Measurements from ENCODE around the gene PPARD. TPM values are rescaled to one million over a fixed set of nuclear protein-coding genes. Genes with fewer than 3 reads are reported as not detected.
"Not testable (repeated sequence)": the region's sequence is repeated elsewhere in the genome, so short reads cannot be mapped to it uniquely, and the experiment has no call there.

PPARD gene
- total RNA-seq, 1 experiment from 2014 or later = 13.8 TPM

GRCh38 chr6:35332074-35332887 lies 10.1 kb upstream of the PPARD start:
- H3K4me3 ChIP-seq (ENCODE audit: low read depth, low read length, poor library complexity, severe bottlenecking); BruUV-seq (replicated peaks); H3K9me3 ChIP-seq (ENCODE audit: low read depth, low read length, poor library complexity, severe bottlenecking); POLR2A ChIA-PET (ENCODE audit: low non-redundant PET); H3K27ac ChIP-seq (ENCODE audit: low read depth, low read length, poor library complexity, severe bottlenecking); H3K27me3 ChIP-seq (replicated peaks; ENCODE audit: insufficient read depth, low read depth, low read length, poor library complexity); intact Hi-C loops (cut with micrococcal nuclease; ENCODE audit: unreplicated experiment); H3K36me3 ChIP-seq (ENCODE audit: insufficient read depth, low read length, poor library complexity, severe bottlenecking); CTCF ChIA-PET; H3K4me1 ChIP-seq (ENCODE audit: insufficient read depth, low read length, poor library complexity, severe bottlenecking): not testable (repeated sequence)
- peak; percentile 65 for DNase-seq (ENCODE audit: low spot score)
- 0 out of 2 replicates have a peak, but pooled peaks have one; percentile 19 for TF ChIP-seq CTCF (conservative IDR thresholded peaks at IDR 0.05; ENCODE audit: low read depth, low read length)

GRCh38 chr6:35341557-35341956 lies 801 bp upstream of the PPARD start:
- Histone ChIP-seq H3K4me3 (ENCODE audit: low read depth, low read length, poor library complexity, severe bottlenecking) (no peak overlapping the region), H3K9me3 (ENCODE audit: low read depth, low read length, poor library complexity, severe bottlenecking) (no peaks in the 10 kb centered on the region), H3K4me1 (ENCODE audit: insufficient read depth, low read length, poor library complexity, severe bottlenecking) (peaks cover 3% of the 10 kb centered on the region), H3K27me3 (replicated peaks; ENCODE audit: insufficient read depth, low read depth, low read length, poor library complexity) (no peaks in the 10 kb centered on the region), H3K36me3 (ENCODE audit: insufficient read depth, low read length, poor library complexity, severe bottlenecking) (no peaks in the 10 kb centered on the region), H3K27ac (ENCODE audit: low read depth, low read length, poor library complexity, severe bottlenecking) (no peak overlapping the region)
- TF ChIP-seq CTCF (conservative IDR thresholded peaks at IDR 0.05; ENCODE audit: low read depth, low read length) (no peak), EZH2 (IDR thresholded peaks at IDR 0.05; ENCODE audit: borderline replicate concordance, low read depth, low read length, poor library complexity, severe bottlenecking) (no peak)
- no peak for DNase-seq (ENCODE audit: low spot score)
- ChIA-PET POLR2A (ENCODE audit: low non-redundant PET) (interaction anchor here (0.8 kb wide), 1 partner anchor 391 kb away, joined by 7 read pairs; no protein-coding TSS in a partner anchor), CTCF (interaction anchor here (0.8 to 2.7 kb wide), 4 partner anchors 23 to 125 kb away, joined by 3 to 42 read pairs (median 6); no protein-coding TSS in a partner anchor)
- intact Hi-C loops (cut with micrococcal nuclease; ENCODE audit: unreplicated experiment) = loop anchor here (5.0 kb wide), 1 partner anchor 126 kb away; the partner anchor contains the start of gene RPL10A
- BruUV-seq (replicated peaks) = no TSS peak

GRCh38 chr6:35343092-35343834 lies 905 bp downstream of the PPARD start:
- Histone ChIP-seq H3K36me3 (ENCODE audit: insufficient read depth, low read length, poor library complexity, severe bottlenecking) (peaks cover 3% of the 10 kb centered on the region), H3K27ac (ENCODE audit: low read depth, low read length, poor library complexity, severe bottlenecking) (peak overlapping the region; percentile 79), H3K27me3 (replicated peaks; ENCODE audit: insufficient read depth, low read depth, low read length, poor library complexity) (no peaks in the 10 kb centered on the region), H3K4me3 (ENCODE audit: low read depth, low read length, poor library complexity, severe bottlenecking) (peak overlapping the region; percentile 84), H3K9me3 (ENCODE audit: low read depth, low read length, poor library complexity, severe bottlenecking) (no peaks in the 10 kb centered on the region), H3K4me1 (ENCODE audit: insufficient read depth, low read length, poor library complexity, severe bottlenecking) (peaks cover 3% of the 10 kb centered on the region)
- BruUV-seq (replicated peaks) = TSS peak; percentile 56
- intact Hi-C loops (cut with micrococcal nuclease; ENCODE audit: unreplicated experiment) = loop anchor here (5.0 kb wide), 1 partner anchor 124 kb away; the partner anchor contains the start of gene RPL10A
- CTCF ChIA-PET = interaction anchor here (0.7 to 2.7 kb wide), 4 partner anchors 72 to 128 kb away, joined by 3 to 42 read pairs (median 6); no protein-coding TSS in a partner anchor
- DNase-seq (ENCODE audit: low spot score) = no peak
- POLR2A ChIA-PET (ENCODE audit: low non-redundant PET) = interaction anchor here (0.5 kb wide), 1 partner anchor 81 kb away, joined by 4 read pairs; no protein-coding TSS in a partner anchor
- no peak for TF ChIP-seq EZH2 (IDR thresholded peaks at IDR 0.05; ENCODE audit: borderline replicate concordance, low read depth, low read length, poor library complexity, severe bottlenecking)

Measured in A673 (cell line).